ENCODE measurements around the gene GZMM. TPM values are rescaled to one million over a fixed set of nuclear protein-coding genes. Genes with fewer than 3 reads are reported as not detected.

The GZMM gene
- total and polyA plus RNA-seq, 2 of the 13 experiments (the other 11 are each of a cell fraction or from before 2014, with no cell fraction given), result 0.07 TPM; not detected in 1

DNA sequence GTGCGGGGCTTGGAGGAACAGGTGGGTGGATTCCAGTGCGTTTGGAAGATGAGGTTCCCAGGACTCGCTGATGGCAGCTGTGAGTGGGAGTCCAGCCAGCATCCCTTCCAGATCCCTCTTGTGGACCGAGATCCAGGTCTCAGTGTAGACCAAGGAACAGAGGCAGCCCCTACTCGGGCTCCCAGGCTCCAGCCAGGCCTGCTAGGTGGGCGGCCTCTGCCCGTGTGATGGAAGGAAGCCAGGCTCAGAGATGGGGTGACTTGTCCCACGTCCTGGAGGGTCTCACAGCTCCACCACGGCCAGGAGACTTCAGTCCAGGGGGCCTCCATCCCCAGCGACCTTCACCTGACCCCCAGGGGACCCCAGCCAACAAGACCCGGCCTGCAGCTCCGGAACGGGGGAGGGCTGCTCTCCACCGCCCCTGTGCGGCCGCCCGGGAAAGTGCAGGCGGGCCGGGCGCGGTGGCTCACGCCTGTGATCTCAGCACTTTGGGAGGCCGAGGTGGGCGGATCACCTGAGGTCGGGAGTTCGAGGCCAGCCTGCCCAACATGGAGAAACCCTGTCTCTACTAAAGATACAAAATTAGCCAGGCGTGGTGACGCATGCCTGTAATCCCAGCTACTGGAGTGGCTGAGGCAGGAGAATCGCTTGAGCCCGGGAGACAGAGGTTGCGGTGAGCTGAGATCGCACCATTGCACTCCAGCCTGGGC, 48.3 kb upstream of the GZMM start (continued):
- TF ChIP-seq, protein P1, sequence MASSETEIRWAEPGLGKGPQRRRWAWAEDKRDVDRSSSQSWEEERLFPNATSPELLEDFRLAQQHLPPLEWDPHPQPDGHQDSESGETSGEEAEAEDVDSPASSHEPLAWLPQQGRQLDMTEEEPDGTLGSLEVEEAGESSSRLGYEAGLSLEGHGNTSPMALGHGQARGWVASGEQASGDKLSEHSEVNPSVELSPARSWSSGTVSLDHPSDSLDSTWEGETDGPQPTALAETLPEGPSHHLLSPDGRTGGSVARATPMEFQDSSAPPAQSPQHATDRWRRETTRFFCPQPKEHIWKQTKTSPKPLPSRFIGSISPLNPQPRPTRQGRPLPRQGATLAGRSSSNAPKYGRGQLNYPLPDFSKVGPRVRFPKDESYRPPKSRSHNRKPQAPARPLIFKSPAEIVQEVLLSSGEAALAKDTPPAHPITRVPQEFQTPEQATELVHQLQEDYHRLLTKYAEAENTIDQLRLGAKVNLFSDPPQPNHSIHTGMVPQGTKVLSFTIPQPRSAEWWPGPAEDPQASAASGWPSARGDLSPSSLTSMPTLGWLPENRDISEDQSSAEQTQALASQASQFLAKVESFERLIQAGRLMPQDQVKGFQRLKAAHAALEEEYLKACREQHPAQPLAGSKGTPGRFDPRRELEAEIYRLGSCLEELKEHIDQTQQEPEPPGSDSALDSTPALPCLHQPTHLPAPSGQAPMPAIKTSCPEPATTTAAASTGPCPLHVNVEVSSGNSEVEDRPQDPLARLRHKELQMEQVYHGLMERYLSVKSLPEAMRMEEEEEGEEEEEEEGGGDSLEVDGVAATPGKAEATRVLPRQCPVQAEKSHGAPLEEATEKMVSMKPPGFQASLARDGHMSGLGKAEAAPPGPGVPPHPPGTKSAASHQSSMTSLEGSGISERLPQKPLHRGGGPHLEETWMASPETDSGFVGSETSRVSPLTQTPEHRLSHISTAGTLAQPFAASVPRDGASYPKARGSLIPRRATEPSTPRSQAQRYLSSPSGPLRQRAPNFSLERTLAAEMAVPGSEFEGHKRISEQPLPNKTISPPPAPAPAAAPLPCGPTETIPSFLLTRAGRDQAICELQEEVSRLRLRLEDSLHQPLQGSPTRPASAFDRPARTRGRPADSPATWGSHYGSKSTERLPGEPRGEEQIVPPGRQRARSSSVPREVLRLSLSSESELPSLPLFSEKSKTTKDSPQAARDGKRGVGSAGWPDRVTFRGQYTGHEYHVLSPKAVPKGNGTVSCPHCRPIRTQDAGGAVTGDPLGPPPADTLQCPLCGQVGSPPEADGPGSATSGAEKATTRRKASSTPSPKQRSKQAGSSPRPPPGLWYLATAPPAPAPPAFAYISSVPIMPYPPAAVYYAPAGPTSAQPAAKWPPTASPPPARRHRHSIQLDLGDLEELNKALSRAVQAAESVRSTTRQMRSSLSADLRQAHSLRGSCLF (CRISPR knock-in tag; IDR thresholded peaks at IDR 0.05; ENCODE audit: borderline replicate concordance), result no peak
- TF ChIP-seq, protein P2, sequence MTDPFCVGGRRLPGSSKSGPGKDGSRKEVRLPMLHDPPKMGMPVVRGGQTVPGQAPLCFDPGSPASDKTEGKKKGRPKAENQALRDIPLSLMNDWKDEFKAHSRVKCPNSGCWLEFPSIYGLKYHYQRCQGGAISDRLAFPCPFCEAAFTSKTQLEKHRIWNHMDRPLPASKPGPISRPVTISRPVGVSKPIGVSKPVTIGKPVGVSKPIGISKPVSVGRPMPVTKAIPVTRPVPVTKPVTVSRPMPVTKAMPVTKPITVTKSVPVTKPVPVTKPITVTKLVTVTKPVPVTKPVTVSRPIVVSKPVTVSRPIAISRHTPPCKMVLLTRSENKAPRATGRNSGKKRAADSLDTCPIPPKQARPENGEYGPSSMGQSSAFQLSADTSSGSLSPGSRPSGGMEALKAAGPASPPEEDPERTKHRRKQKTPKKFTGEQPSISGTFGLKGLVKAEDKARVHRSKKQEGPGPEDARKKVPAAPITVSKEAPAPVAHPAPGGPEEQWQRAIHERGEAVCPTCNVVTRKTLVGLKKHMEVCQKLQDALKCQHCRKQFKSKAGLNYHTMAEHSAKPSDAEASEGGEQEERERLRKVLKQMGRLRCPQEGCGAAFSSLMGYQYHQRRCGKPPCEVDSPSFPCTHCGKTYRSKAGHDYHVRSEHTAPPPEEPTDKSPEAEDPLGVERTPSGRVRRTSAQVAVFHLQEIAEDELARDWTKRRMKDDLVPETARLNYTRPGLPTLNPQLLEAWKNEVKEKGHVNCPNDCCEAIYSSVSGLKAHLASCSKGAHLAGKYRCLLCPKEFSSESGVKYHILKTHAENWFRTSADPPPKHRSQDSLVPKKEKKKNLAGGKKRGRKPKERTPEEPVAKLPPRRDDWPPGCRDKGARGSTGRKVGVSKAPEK (CRISPR knock-in tag; IDR thresholded peaks at IDR 0.05; ENCODE audit: borderline replicate concordance), result no peak
- TF ChIP-seq, protein P3, sequence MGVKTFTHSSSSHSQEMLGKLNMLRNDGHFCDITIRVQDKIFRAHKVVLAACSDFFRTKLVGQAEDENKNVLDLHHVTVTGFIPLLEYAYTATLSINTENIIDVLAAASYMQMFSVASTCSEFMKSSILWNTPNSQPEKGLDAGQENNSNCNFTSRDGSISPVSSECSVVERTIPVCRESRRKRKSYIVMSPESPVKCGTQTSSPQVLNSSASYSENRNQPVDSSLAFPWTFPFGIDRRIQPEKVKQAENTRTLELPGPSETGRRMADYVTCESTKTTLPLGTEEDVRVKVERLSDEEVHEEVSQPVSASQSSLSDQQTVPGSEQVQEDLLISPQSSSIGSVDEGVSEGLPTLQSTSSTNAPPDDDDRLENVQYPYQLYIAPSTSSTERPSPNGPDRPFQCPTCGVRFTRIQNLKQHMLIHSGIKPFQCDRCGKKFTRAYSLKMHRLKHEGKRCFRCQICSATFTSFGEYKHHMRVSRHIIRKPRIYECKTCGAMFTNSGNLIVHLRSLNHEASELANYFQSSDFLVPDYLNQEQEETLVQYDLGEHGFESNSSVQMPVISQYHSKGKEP (CRISPR knock-in tag; IDR thresholded peaks at IDR 0.05), result no peak
- no peak for TF ChIP-seq WIZ (CRISPR knock-in tag; IDR thresholded peaks at IDR 0.05)
- TF ChIP-seq, protein P4, sequence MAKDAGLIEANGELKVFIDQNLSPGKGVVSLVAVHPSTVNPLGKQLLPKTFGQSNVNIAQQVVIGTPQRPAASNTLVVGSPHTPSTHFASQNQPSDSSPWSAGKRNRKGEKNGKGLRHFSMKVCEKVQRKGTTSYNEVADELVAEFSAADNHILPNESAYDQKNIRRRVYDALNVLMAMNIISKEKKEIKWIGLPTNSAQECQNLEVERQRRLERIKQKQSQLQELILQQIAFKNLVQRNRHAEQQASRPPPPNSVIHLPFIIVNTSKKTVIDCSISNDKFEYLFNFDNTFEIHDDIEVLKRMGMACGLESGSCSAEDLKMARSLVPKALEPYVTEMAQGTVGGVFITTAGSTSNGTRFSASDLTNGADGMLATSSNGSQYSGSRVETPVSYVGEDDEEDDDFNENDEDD (CRISPR knock-in tag; IDR thresholded peaks at IDR 0.05; ENCODE audit: borderline replicate concordance), result no peak
- TF ChIP-seq ZNF577 (CRISPR knock-in tag; IDR thresholded peaks at IDR 0.05; ENCODE audit: borderline replicate concordance, low read depth), result no peak
- peak; percentile 51; the same call in 1 of the 2 replicates for TF ChIP-seq HDAC1 (CRISPR knock-in tag; IDR thresholded peaks at IDR 0.05)
- peak; percentile 79 for TF ChIP-seq RXRA (CRISPR knock-in tag; IDR thresholded peaks at IDR 0.05)
- TF ChIP-seq RFXAP (CRISPR knock-in tag; IDR thresholded peaks at IDR 0.05; ENCODE audit: borderline replicate concordance), result 0 out of 2 replicates have a peak, but pooled peaks have one; percentile 27
- TF ChIP-seq ELF1 (CRISPR knock-in tag; IDR thresholded peaks at IDR 0.05), result peak; percentile 21; the same call in 1 of the 2 replicates
- TF ChIP-seq RFX3 (CRISPR knock-in tag; IDR thresholded peaks at IDR 0.05), result no peak
- TF ChIP-seq, protein P5, sequence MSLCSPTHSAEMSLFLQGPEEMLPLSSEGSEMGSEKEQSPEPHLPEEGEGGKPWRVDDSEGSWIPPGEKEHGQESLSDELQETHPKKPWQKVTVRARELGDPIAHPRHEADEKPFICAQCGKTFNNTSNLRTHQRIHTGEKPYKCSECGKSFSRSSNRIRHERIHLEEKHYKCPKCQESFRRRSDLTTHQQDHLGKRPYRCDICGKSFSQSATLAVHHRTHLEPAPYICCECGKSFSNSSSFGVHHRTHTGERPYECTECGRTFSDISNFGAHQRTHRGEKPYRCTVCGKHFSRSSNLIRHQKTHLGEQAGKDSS (CRISPR knock-in tag; IDR thresholded peaks at IDR 0.05; ENCODE audit: borderline replicate concordance, low read depth), result no peak
- no peak for TF ChIP-seq ZNF367 (CRISPR knock-in tag; IDR thresholded peaks at IDR 0.05; ENCODE audit: borderline replicate concordance)

All from HepG2 (cell line).